ENCODE results near the gene UTF1.

GRCh38 chr10:133241501-133242205, 11.6 kb downstream of the UTF1 start:
- TF ChIP-seq POLR2A (IDR thresholded peaks at IDR 0.05; ENCODE audit: low read depth, low read length): no peak
- no peak for TF ChIP-seq TAF1 (IDR thresholded peaks at IDR 0.05; ENCODE audit: low read depth, low read length)
